B cell (primary cell): Measurements from ENCODE around the gene MAN2A1.

Experiments
- EZH2 ChIP-seq: IDR thresholded peaks from 2 replicates; pipeline ENCODE4 v1.6.1; 2012; ENCODE audit warnings: borderline replicate concordance, low read depth, mild to moderate bottlenecking, moderate library complexity, low read length; ENCODE audit not compliant: insufficient read depth, poor library complexity, severe bottlenecking
- TF ChIP-seq, protein P1 (sequence below): fragments of 200-600 bp; IDR thresholded peaks from one replicate; pipeline ENCODE4 v1.8.0; 2022; ENCODE audit warnings: antibody characterized with exemption, mild to moderate bottlenecking

DNA sequence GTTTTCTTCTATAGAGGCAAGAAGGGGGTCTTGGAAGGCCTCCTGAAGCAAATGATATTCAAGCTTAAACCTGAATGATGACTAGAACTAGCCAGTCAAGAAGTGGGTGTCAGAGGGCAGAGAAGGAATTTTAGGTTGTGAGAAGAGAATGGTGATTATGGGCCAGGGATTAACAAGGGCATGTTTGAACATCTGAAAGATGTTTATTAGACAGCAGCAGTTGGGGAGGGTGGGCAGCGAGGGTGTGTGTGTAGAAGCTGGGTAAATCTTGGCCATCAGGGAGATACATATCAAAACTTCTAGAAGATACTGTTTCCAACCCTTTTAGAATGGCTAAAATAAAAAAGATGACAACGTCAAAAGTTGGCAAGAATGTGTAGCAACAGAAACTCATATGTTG, 54.5 kb downstream of the MAN2A1 start:
- TF ChIP-seq, protein P1, sequence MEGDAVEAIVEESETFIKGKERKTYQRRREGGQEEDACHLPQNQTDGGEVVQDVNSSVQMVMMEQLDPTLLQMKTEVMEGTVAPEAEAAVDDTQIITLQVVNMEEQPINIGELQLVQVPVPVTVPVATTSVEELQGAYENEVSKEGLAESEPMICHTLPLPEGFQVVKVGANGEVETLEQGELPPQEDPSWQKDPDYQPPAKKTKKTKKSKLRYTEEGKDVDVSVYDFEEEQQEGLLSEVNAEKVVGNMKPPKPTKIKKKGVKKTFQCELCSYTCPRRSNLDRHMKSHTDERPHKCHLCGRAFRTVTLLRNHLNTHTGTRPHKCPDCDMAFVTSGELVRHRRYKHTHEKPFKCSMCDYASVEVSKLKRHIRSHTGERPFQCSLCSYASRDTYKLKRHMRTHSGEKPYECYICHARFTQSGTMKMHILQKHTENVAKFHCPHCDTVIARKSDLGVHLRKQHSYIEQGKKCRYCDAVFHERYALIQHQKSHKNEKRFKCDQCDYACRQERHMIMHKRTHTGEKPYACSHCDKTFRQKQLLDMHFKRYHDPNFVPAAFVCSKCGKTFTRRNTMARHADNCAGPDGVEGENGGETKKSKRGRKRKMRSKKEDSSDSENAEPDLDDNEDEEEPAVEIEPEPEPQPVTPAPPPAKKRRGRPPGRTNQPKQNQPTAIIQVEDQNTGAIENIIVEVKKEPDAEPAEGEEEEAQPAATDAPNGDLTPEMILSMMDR, result no peak
- TF ChIP-seq EZH2, result no peak
